Prostate gland (tissue), 2 donors: ENCODE data around the gene XRRA1.

ENCODE experiments used
- CTCF ChIP-seq, 4 experiments: fragments of 200-600 bp in 2 of 4; fragments of 450-650 bp in 2 of 4; sonication (generic) in 2 of 4; IDR thresholded peaks; 1 replicate in 3 of 4; 2 replicates in 1 of 4; pipeline ENCODE4 v1.5.1; 2016 to 2019; ENCODE audit warnings: antibody characterized with exemption in 4 of 4, mild to moderate bottlenecking in 2 of 4, moderate library complexity in 2 of 4
- POLR2A ChIP-seq: fragments of 450-650 bp; IDR thresholded peaks from one replicate; pipeline ENCODE4 v1.6.1; 2016; ENCODE audit warnings: antibody characterized with exemption, mild to moderate bottlenecking
- POLR2AphosphoS5 ChIP-seq: sonication (generic); formaldehyde crosslinking; IDR thresholded peaks from one replicate; pipeline ENCODE4 v1.6.1; 2017; ENCODE audit warnings: antibody characterized with exemption

DNA sequence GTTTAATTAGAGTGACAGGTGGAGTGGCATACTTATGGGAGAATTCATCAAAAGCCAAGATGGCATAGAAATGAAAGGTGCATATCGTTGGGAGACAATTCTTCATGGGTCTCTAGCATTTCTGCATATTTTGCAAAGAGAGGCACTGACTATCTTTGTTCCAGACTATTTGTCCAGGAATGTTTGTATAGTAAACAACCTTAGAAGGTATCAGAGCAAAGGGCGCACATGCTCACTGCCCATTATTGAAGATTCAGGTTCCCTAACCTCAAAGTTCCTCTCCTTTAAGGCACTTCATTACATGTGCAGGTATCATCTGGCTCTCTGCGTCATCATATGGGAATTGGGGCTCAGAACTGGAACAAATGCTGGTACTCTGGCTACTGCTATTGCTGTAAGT lies 35.2 kb upstream of the XRRA1 start:
- TF ChIP-seq CTCF (IDR thresholded peaks at IDR 0.05) (no peak), POLR2A (no peak), POLR2AphosphoS5 (no peak)
